Esophagus muscularis mucosa (tissue), 3 donors: ENCODE data around the gene PIEZO1.

Source experiments
- CTCF ChIP-seq, 3 experiments: fragments of 200-600 bp in 2 of 3; fragments of 450-650 bp in 1 of 3; sonication (generic) in 2 of 3; IDR thresholded peaks; one replicate each; pipeline ENCODE4 v1.5.1; 2017 to 2019; ENCODE audit warnings: antibody characterized with exemption in 3 of 3, mild to moderate bottlenecking in 2 of 3, moderate library complexity in 1 of 3
- POLR2A ChIP-seq: fragments of 450-650 bp; IDR thresholded peaks from one replicate; pipeline ENCODE4 v1.6.1; 2017; ENCODE audit warnings: antibody characterized with exemption, moderate library complexity, mild to moderate bottlenecking, low read depth
- POLR2AphosphoS5 ChIP-seq, 2 donors: sonication (generic); formaldehyde crosslinking; IDR thresholded peaks; one replicate each; pipeline ENCODE4 v1.6.1; 2017; ENCODE audit warnings: antibody characterized with exemption in 2 of 2

- no peak for TF ChIP-seq POLR2AphosphoS5 (IDR thresholded peaks at IDR 0.05)
- no peak for TF ChIP-seq CTCF (IDR thresholded peaks at IDR 0.05)
- no peak for TF ChIP-seq POLR2A
Measured at GRCh38 chr16:88697116-88697830, 87.7 kb downstream of the PIEZO1 start.
